Measurements from ENCODE around the gene APLNR. TPM values are rescaled to one million over a fixed set of nuclear protein-coding genes. Genes with fewer than 3 reads are reported as not detected.

APLNR gene
- total RNA-seq, 6 experiments from 2014 or later = 1.1 to 3.6 (median 2.1) TPM

DNA sequence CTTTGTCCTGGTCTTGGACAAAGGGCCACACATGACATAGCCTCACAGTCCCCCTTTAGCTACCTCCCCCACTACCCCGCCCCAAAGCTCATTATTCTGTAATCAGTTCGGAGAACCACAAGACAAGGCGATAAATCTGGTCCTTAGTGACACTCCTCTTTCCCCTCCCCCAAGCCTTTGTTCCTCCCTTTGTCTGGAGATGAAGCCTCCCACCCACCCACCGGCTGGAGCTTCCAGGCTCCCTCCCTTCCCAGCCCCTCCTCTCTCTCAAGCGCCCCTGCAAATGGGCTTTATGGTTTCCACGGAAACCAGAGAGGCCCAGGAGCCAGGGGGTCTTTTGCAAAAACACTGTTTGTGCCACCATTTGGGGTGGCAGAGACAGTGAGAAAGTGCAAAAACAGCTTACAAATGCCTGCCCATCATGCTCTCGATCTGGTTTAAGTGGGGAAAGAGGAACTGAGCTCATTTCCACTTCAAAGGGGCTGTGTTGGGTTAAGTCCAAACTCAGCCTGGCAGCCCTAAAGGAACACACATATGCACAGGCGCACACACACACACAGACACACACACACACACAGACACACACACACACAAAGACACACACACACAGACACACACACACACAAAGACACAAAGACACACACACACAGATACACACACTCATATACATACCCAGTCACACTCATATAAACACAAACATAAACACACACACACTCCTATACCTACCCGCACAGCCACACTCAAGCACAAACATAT lies 23.5 kb downstream of the APLNR start:
- Histone ChIP-seq H3K27me3 (no peaks in the 10 kb centered on the region), H3K4me1 (no peaks in the 10 kb centered on the region), H3K36me3 (no peaks in the 10 kb centered on the region), H3K4me3 (no peak overlapping the region), H3K9me3 (no peaks in the 10 kb centered on the region), H3K27ac (no peak overlapping the region)
- DNase-seq (no peak), ATAC-seq (peak in 2 of 4 donors; percentile 25 to 34)
- intact Hi-C loops (cut with DNase I) = no loop called here
- 40% methylated on average over 7 of the region's 9 CpGs for WGBS (ENCODE audit: insufficient coverage, low coverage, low lambda C conversion rate, missing lambda C conversion rate)
- TF ChIP-seq, protein P1, sequence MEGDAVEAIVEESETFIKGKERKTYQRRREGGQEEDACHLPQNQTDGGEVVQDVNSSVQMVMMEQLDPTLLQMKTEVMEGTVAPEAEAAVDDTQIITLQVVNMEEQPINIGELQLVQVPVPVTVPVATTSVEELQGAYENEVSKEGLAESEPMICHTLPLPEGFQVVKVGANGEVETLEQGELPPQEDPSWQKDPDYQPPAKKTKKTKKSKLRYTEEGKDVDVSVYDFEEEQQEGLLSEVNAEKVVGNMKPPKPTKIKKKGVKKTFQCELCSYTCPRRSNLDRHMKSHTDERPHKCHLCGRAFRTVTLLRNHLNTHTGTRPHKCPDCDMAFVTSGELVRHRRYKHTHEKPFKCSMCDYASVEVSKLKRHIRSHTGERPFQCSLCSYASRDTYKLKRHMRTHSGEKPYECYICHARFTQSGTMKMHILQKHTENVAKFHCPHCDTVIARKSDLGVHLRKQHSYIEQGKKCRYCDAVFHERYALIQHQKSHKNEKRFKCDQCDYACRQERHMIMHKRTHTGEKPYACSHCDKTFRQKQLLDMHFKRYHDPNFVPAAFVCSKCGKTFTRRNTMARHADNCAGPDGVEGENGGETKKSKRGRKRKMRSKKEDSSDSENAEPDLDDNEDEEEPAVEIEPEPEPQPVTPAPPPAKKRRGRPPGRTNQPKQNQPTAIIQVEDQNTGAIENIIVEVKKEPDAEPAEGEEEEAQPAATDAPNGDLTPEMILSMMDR (IDR thresholded peaks at IDR 0.05) = no peak
- no peak for TF ChIP-seq POLR2A (IDR thresholded peaks at IDR 0.05)

DNA sequence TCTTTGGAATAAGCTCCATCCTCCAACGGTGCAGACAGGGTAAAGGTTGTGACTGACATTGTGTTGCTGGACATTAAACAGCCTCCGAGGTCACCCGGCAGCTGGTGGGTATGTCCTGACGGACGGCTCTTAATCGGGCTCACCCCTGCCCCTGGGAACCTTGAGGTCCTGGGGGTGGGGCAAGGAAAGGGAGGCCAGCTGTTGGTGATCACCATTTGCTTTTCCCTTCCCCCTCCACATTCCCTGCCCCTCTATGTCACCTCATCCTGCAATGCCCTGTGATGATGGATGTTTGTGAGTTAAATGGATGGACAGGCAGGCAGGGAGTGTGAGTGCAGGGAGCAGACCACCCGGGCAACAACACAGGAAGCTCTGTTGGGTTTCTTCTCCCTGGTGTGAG lies 26.3 kb downstream of the APLNR start:
- intact Hi-C loops (cut with DNase I) = no loop called here
- DNase-seq (peak in 1 of 3 donors; percentile 35), ATAC-seq (peak; percentile 66 to 84 (median 74))
- WGBS (ENCODE audit: insufficient coverage, low coverage, low lambda C conversion rate, missing lambda C conversion rate) = 33% methylated on average over 4 of the region's 7 CpGs
- H3K4me1 ChIP-seq = no peaks in the 10 kb centered on the region
- H3K4me3 ChIP-seq = no peak overlapping the region
- H3K36me3 ChIP-seq = no peaks in the 10 kb centered on the region
- no peaks in the 10 kb centered on the region for H3K27me3 ChIP-seq
- TF ChIP-seq, protein P1 (IDR thresholded peaks at IDR 0.05) = no peak
- TF ChIP-seq POLR2A (IDR thresholded peaks at IDR 0.05) = no peak
- H3K9me3 ChIP-seq = no peaks in the 10 kb centered on the region
- H3K27ac ChIP-seq = no peak overlapping the region

- intact Hi-C loops (cut with DNase I) = no loop called here
- no peak overlapping the region for H3K4me3 ChIP-seq
- no peak overlapping the region for H3K27ac ChIP-seq
- H3K4me1 ChIP-seq = no peaks in the 10 kb centered on the region
- no peak for DNase-seq
- H3K27me3 ChIP-seq = no peaks in the 10 kb centered on the region
- no peaks in the 10 kb centered on the region for H3K36me3 ChIP-seq
- WGBS (ENCODE audit: insufficient coverage, low coverage, low lambda C conversion rate, missing lambda C conversion rate) = 29% methylated on average over 1 of the region's 6 CpGs
- TF ChIP-seq, protein P1 (IDR thresholded peaks at IDR 0.05) = no peak
- TF ChIP-seq POLR2A (IDR thresholded peaks at IDR 0.05) = no peak
- no peaks in the 10 kb centered on the region for H3K9me3 ChIP-seq
- ATAC-seq = peak; percentile 13 to 55 (median 35)
Measured at GRCh38 chr11:57207168-57207567, 29.9 kb downstream of the APLNR start.

DNA sequence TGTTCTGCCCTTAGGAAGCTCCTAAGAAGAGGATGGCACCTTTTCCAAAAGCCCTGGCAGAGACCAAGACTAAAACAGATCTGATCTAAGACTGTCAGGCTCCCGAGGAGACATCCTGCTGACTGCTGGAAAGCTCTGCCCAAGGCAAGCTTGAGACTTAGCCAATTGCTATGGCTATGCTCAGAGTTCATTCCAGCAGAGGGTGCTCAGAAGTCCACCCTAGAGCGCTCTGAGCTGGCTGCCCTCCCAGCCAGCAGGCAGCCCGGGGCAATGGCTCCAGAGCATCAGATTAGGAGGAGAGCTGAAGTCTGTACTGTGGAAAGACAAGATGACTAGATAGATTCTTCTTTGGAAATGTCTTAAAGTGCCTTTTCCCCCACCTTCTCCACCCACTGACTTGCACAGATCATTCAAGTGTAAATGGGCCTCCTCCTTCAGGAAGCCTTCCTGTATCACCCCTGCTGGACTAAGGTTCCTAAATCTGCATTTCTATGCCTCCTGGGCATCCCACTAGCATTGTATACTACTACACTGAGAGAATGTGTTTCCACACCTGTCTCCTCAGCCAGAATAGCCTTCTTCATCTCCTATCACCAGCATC lies 31.9 kb downstream of the APLNR start:
- no peak for TF ChIP-seq POLR2A (IDR thresholded peaks at IDR 0.05)
- TF ChIP-seq, protein P1 (IDR thresholded peaks at IDR 0.05) = peak in 1 of 4 donors; percentile 18
- WGBS (ENCODE audit: insufficient coverage, low coverage, low lambda C conversion rate, missing lambda C conversion rate) = 9% methylated on average over 1 of the region's 3 CpGs

More for the DNA sequence above, 31.9 kb downstream of the APLNR start:
- DNase-seq = no peak
- peak; percentile 43 to 67 (median 59) for ATAC-seq
- Histone ChIP-seq H3K4me1 (no peaks in the 10 kb centered on the region), H3K27ac (no peak overlapping the region), H3K36me3 (no peaks in the 10 kb centered on the region), H3K4me3 (no peak overlapping the region), H3K27me3 (no peaks in the 10 kb centered on the region), H3K9me3 (no peaks in the 10 kb centered on the region)
- intact Hi-C loops (cut with DNase I) = no loop called here

Measured in right lobe of liver (tissue), 6 donors.